ENCODE data around the gene CLIP2. TPM values are rescaled to one million over a fixed set of nuclear protein-coding genes. Genes with fewer than 3 reads are reported as not detected.
"Not testable (repeated sequence)": the region's sequence is repeated elsewhere in the genome, so short reads cannot be mapped to it uniquely, and the experiment has no call there.

CLIP2 gene
- total RNA-seq, 1 donor from 2014 or later, result 32.6 TPM

- no peak for TF ChIP-seq CTCF (IDR thresholded peaks at IDR 0.05)
- Mint-ChIP-seq H3K27ac (ENCODE audit: unreplicated experiment) (no peak overlapping the region), H3K4me3 (ENCODE audit: unreplicated experiment) (no peak overlapping the region), H3K9me3 (ENCODE audit: low read depth) (no peaks in the 10 kb centered on the region), H3K27me3 (ENCODE audit: low read depth) (no peaks in the 10 kb centered on the region), H3K4me1 (ENCODE audit: low read depth) (peaks cover 25% of the 10 kb centered on the region), H3K36me3 (ENCODE audit: low read depth) (no peaks in the 10 kb centered on the region)
- no peak for DNase-seq (ENCODE audit: low spot score)
Observed at GRCh38 chr7:74309181-74309580, 20.0 kb downstream of the CLIP2 start.

- H3K27ac Mint-ChIP-seq (ENCODE audit: unreplicated experiment), result no peak overlapping the region
- peaks cover 25% of the 10 kb centered on the region for H3K4me1 Mint-ChIP-seq (ENCODE audit: low read depth)
- no peak for DNase-seq (ENCODE audit: low spot score)
- H3K36me3 Mint-ChIP-seq (ENCODE audit: low read depth), result no peaks in the 10 kb centered on the region
- H3K27me3 Mint-ChIP-seq (ENCODE audit: low read depth), result no peaks in the 10 kb centered on the region
- no peaks in the 10 kb centered on the region for H3K9me3 Mint-ChIP-seq (ENCODE audit: low read depth)
- no peak for TF ChIP-seq CTCF (IDR thresholded peaks at IDR 0.05)
- no peak overlapping the region for H3K4me3 Mint-ChIP-seq (ENCODE audit: unreplicated experiment)
Observed at GRCh38 chr7:74311305-74311744, 22.1 kb downstream of the CLIP2 start.

GRCh38 chr7:74312418-74313028 is 23.3 kb downstream of the CLIP2 start:
- H3K4me1 Mint-ChIP-seq (ENCODE audit: low read depth), result peaks cover 13% of the 10 kb centered on the region
- no peak overlapping the region for H3K4me3 Mint-ChIP-seq (ENCODE audit: unreplicated experiment)
- peaks cover 5% of the 10 kb centered on the region for H3K36me3 Mint-ChIP-seq (ENCODE audit: low read depth)
- H3K27ac Mint-ChIP-seq (ENCODE audit: unreplicated experiment), result no peak overlapping the region
- no peak for DNase-seq (ENCODE audit: low spot score)
- no peak for TF ChIP-seq CTCF (IDR thresholded peaks at IDR 0.05)
- no peaks in the 10 kb centered on the region for H3K9me3 Mint-ChIP-seq (ENCODE audit: low read depth)
- H3K27me3 Mint-ChIP-seq (ENCODE audit: low read depth), result no peaks in the 10 kb centered on the region

DNA sequence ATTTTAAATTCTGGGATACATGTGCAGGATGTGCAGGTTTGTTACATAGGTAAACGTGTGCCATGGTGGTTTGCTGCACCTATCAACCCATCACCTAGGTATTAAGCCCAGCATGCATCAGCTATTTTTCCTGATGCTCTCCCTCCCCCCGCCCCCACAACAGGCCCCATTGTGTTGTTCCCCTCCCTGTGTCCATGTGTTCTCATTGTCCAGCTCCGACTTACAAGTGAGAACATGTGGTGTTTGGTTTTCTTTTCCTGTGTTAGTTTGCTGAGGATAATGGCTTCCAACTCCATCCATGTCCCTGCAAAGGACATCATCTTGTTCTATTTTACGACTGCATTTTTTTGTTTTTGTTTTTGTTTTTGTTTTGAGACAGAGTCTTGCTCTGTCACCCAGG is 26.7 kb downstream of the CLIP2 start:
- H3K27ac Mint-ChIP-seq (ENCODE audit: unreplicated experiment); H3K9me3 Mint-ChIP-seq (ENCODE audit: low read depth); H3K4me1 Mint-ChIP-seq (ENCODE audit: low read depth); DNase-seq (ENCODE audit: low spot score); H3K4me3 Mint-ChIP-seq (ENCODE audit: unreplicated experiment); H3K27me3 Mint-ChIP-seq (ENCODE audit: low read depth): not testable (repeated sequence)
- peaks cover 12% of the 10 kb centered on the region for H3K36me3 Mint-ChIP-seq (ENCODE audit: low read depth)

DNA sequence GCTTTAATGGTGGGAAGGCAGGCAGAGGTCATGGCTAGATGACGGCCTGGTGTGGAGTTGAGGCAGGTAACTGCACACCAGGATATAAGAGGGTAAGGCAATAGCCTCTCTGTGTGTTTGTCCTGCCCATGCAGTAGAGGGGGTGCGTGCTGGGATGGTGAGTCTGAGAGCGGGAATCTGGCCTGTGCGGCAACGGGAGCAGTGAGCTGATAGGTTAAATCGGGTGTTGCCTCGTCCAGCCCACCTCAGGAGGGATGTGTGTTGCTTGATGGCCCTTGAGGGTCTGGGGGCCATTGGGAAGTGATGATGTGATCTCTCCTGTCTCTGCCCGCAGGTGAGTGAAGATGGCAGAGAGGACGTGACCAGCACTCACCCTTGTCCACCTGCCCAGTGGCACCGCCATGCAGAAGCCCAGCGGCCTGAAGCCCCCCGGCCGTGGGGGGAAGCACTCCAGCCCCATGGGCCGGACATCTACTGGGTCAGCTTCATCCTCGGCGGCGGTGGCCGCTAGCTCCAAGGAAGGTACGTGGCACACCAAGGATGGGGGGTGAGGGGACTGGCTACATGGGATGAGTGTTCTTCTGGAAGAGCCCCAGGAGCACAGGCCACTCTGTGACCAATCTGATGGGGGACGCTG is 28.1 kb downstream of the CLIP2 start:
- TF ChIP-seq CTCF (IDR thresholded peaks at IDR 0.05), result no peak
- no peaks in the 10 kb centered on the region for H3K9me3 Mint-ChIP-seq (ENCODE audit: low read depth)
- no peak for DNase-seq (ENCODE audit: low spot score)
- H3K36me3 Mint-ChIP-seq (ENCODE audit: low read depth), result peaks cover 12% of the 10 kb centered on the region
- no peak overlapping the region for H3K4me3 Mint-ChIP-seq (ENCODE audit: unreplicated experiment)
- H3K27me3 Mint-ChIP-seq (ENCODE audit: low read depth), result no peaks in the 10 kb centered on the region
- H3K4me1 Mint-ChIP-seq (ENCODE audit: low read depth), result no peaks in the 10 kb centered on the region
- no peak overlapping the region for H3K27ac Mint-ChIP-seq (ENCODE audit: unreplicated experiment)

DNA sequence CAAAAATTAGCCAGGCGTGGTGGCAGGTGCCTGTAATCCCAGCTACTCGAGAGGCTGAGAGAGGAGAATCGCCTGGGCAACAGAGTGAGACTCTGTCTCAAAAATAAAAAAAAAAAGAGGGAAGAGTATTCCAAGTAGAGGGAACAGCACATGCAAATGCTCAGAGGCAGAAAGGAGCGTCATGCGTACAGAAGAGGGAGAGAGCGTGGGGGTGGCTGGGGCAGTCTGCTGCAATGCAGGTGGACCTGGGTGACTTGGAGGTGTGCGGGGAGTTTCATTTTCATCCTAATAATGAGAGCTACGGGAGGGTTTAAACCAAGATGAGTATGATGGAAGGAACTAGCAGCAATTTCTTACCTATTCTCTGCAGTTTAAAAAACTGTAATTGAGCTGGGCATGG is 28.8 kb downstream of the CLIP2 start:
- H3K4me3 Mint-ChIP-seq (ENCODE audit: unreplicated experiment), result no peak overlapping the region
- no peaks in the 10 kb centered on the region for H3K9me3 Mint-ChIP-seq (ENCODE audit: low read depth)
- peaks cover 12% of the 10 kb centered on the region for H3K36me3 Mint-ChIP-seq (ENCODE audit: low read depth)
- no peaks in the 10 kb centered on the region for H3K4me1 Mint-ChIP-seq (ENCODE audit: low read depth)
- no peaks in the 10 kb centered on the region for H3K27me3 Mint-ChIP-seq (ENCODE audit: low read depth)
- TF ChIP-seq CTCF (IDR thresholded peaks at IDR 0.05), result no peak
- no peak overlapping the region for H3K27ac Mint-ChIP-seq (ENCODE audit: unreplicated experiment)
- DNase-seq (ENCODE audit: low spot score), result no peak

Data from chondrocyte (in vitro differentiated cells).